SU-DHL-6 (cell line): Measurements from ENCODE around the gene TIMELESS.

Experiments
- H2AFZ ChIP-seq: fragments of 200-600 bp; sonication (generic); 2 replicates; pipeline ENCODE4 v1.6.1; 2014; ENCODE audit warnings: low read depth, mild to moderate bottlenecking, moderate library complexity, mixed read lengths, antibody characterized with exemption, low read length; ENCODE audit not compliant: severe bottlenecking
- H3F3A ChIP-seq: fragments of 200-600 bp; shearing (Covaris generic); 2 replicates; pipeline ENCODE4 v1.6.0; 2016; ENCODE audit warnings: antibody characterized with exemption, mild to moderate bottlenecking; ENCODE audit not compliant: insufficient read depth
- H3K27ac ChIP-seq: fragments of 200-600 bp; sonication (generic); 2 replicates; pipeline ENCODE4 v1.5.1; 2016; ENCODE audit warnings: low read depth, mild to moderate bottlenecking, low read length, moderate library complexity, mixed read lengths
- H3K27me3 ChIP-seq: fragments of 200-600 bp; sonication (generic), shearing (Covaris generic); 2 replicates; pipeline ENCODE4 v1.6.0; 2014; ENCODE audit warnings: mild to moderate bottlenecking, low read length
- H3K36me3 ChIP-seq: fragments of 200-600 bp; sonication (generic); 2 replicates; pipeline ENCODE4 v1.6.1; 2014; ENCODE audit warnings: mild to moderate bottlenecking, low read length, mixed read lengths
- H3K4me2 ChIP-seq: fragments of 300-600, 200-600 bp; shearing (Covaris generic), sonication (generic); 2 replicates; pipeline ENCODE4 v1.6.0; 2014; ENCODE audit warnings: low read length, low read depth, mild to moderate bottlenecking; ENCODE audit not compliant: poor library complexity, severe bottlenecking
- H3K4me3 ChIP-seq: fragments of 200-600 bp; sonication (generic); 2 replicates; pipeline ENCODE4 v1.5.1; 2014; ENCODE audit warnings: antibody characterized with exemption, low read length, mild to moderate bottlenecking, mixed read lengths; ENCODE audit not compliant: insufficient read depth, poor library complexity, severe bottlenecking
- H3K79me2 ChIP-seq: fragments of 200-600 bp; sonication (generic); 2 replicates; pipeline ENCODE4 v1.6.1; 2014; ENCODE audit warnings: mild to moderate bottlenecking, low read length, moderate library complexity; ENCODE audit not compliant: insufficient read depth
- H3K9ac ChIP-seq: fragments of 200-600 bp; sonication (generic); 2 replicates; pipeline ENCODE4 v1.7.0; 2014; ENCODE audit warnings: mild to moderate bottlenecking, low read length
- H3K9me2 ChIP-seq: fragments of 200-600 bp; sonication (generic); replicated peaks from 2 replicates; pipeline ENCODE4 v1.6.1; 2014; ENCODE audit warnings: low read length; ENCODE audit not compliant: insufficient read depth
- H3K9me3 ChIP-seq: fragments of 200-600 bp; sonication (generic); 2 replicates; pipeline ENCODE4 v1.6.1; 2014; ENCODE audit warnings: low read length, mixed read lengths; ENCODE audit not compliant: insufficient read depth
- H4K20me1 ChIP-seq: fragments of 200-600 bp; sonication (generic); 2 replicates; pipeline ENCODE4 v1.6.1; 2014; ENCODE audit warnings: low read depth, mild to moderate bottlenecking, antibody characterized with exemption, low read length, moderate library complexity, mixed read lengths
- CTCF ChIP-seq: fragments of 200-600 bp; sonication (generic); IDR thresholded peaks from one replicate; pipeline ENCODE4 v1.5.1; 2017; ENCODE audit warnings: antibody characterized with exemption, mild to moderate bottlenecking, low read length, moderate library complexity; ENCODE audit not compliant: insufficient read depth, poor library complexity, severe bottlenecking
- EZH2phosphoT487 ChIP-seq: fragments of 200-600 bp; sonication (generic), shearing (Covaris generic); conservative IDR thresholded peaks from 2 replicates; pipeline ENCODE4 v1.6.1; 2018; ENCODE audit warnings: mild to moderate bottlenecking, antibody characterized with exemption, low read length, moderate library complexity, mixed read lengths

TIMELESS gene

GRCh38 chr12:56454557-56454956 lies 5.3 kb upstream of the TIMELESS start, which contains the start of gene MIP:
TSS of gene MIP (minus strand) at chr12:56454657. CDS start at chr12:56454613, 44 bp downstream.
- Histone ChIP-seq H3K4me2 (no peak within 1 kb of the TSS), H2AFZ (no peak within 1 kb of the TSS), H3K27me3 (no peaks in the 10 kb centered on the region), H3K9ac (no peak within 1 kb of the TSS), H4K20me1 (no peaks in the 10 kb centered on the region), H3K4me3 (no peak within 1 kb of the TSS), H3K9me2 (no peaks in the 10 kb centered on the region), H3K79me2 (no peaks in the 10 kb centered on the region), H3F3A (peaks cover 7% of the 10 kb centered on the region), H3K36me3 (no peaks in the 10 kb centered on the region), H3K9me3 (no peaks in the 10 kb centered on the region), H3K27ac (no peak within 1 kb of the TSS)
- TF ChIP-seq EZH2phosphoT487 (no peak), CTCF (no peak)

GRCh38 chr12:56451147-56451546 lies 1.9 kb upstream of the TIMELESS start:
- Histone ChIP-seq H2AFZ (no peak overlapping the region), H3K4me2 (no peak overlapping the region), H3K36me3 (no peaks in the 10 kb centered on the region), H3K9me2 (no peaks in the 10 kb centered on the region), H3K4me3 (no peak overlapping the region), H3K27ac (no peak overlapping the region), H3K9me3 (no peaks in the 10 kb centered on the region), H3K79me2 (peaks cover 28% of the 10 kb centered on the region), H3K9ac (no peak overlapping the region), H4K20me1 (no peaks in the 10 kb centered on the region), H3K27me3 (no peaks in the 10 kb centered on the region), H3F3A (peaks cover 18% of the 10 kb centered on the region; the same call in 1 of the 2 replicates)
- TF ChIP-seq EZH2phosphoT487 = no peak
- no peak for TF ChIP-seq CTCF

- Histone ChIP-seq H3K27ac (no peak overlapping the region), H2AFZ (peak overlapping the region; percentile 22), H3F3A (peaks cover 18% of the 10 kb centered on the region; the same call in 1 of the 2 replicates), H3K27me3 (no peaks in the 10 kb centered on the region), H3K9me2 (no peaks in the 10 kb centered on the region), H3K4me2 (peak overlapping the region; percentile 92), H3K36me3 (no peaks in the 10 kb centered on the region), H3K9me3 (no peaks in the 10 kb centered on the region), H3K79me2 (peaks cover 34% of the 10 kb centered on the region), H3K9ac (peak overlapping the region; percentile 94), H4K20me1 (no peaks in the 10 kb centered on the region), H3K4me3 (no peak overlapping the region)
- TF ChIP-seq CTCF = no peak
- no peak for TF ChIP-seq EZH2phosphoT487
Measured at GRCh38 chr12:56450241-56450640, 1.0 kb upstream of the TIMELESS start.
